Gastrocnemius medialis (tissue), 4 donors: ENCODE measurements around the gene STRN3.

ENCODE experiments used
- POLR2A ChIP-seq, 2 donors: fragments of 450-650 bp; IDR thresholded peaks; one replicate each; pipeline ENCODE4 v1.6.1; 2017; ENCODE audit warnings: antibody characterized with exemption in 2 of 2, mild to moderate bottlenecking in 2 of 2, moderate library complexity in 2 of 2
- TF ChIP-seq, protein P1 (sequence below), 5 experiments: fragments of 450-650 bp in 3 of 5; fragments of 200-600 bp in 2 of 5; sonication (generic) in 2 of 5; IDR thresholded peaks in 4 of 5; conservative IDR thresholded peaks in 1 of 5; 1 replicate in 4 of 5; 2 replicates in 1 of 5; pipeline ENCODE4 v1.5.1; 2016 to 2019; ENCODE audit warnings: antibody characterized with exemption in 5 of 5, mild to moderate bottlenecking in 3 of 5, moderate library complexity in 3 of 5

- TF ChIP-seq, protein P1, sequence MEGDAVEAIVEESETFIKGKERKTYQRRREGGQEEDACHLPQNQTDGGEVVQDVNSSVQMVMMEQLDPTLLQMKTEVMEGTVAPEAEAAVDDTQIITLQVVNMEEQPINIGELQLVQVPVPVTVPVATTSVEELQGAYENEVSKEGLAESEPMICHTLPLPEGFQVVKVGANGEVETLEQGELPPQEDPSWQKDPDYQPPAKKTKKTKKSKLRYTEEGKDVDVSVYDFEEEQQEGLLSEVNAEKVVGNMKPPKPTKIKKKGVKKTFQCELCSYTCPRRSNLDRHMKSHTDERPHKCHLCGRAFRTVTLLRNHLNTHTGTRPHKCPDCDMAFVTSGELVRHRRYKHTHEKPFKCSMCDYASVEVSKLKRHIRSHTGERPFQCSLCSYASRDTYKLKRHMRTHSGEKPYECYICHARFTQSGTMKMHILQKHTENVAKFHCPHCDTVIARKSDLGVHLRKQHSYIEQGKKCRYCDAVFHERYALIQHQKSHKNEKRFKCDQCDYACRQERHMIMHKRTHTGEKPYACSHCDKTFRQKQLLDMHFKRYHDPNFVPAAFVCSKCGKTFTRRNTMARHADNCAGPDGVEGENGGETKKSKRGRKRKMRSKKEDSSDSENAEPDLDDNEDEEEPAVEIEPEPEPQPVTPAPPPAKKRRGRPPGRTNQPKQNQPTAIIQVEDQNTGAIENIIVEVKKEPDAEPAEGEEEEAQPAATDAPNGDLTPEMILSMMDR (IDR thresholded peaks at IDR 0.05 in 4 of 5, conservative IDR thresholded peaks at IDR 0.05 in 1 of 5), result no peak
- TF ChIP-seq POLR2A (IDR thresholded peaks at IDR 0.05), result no peak
These were observed 15.2 kb downstream of the STRN3 start for GRCh38 chr14:31010935-31011334.
